ENCODE data around the gene DYNLT2B.

DYNLT2B gene

GRCh38 chr3:196255776-196256175 lies 62.3 kb downstream of the DYNLT2B start:
- TF ChIP-seq, protein P1, sequence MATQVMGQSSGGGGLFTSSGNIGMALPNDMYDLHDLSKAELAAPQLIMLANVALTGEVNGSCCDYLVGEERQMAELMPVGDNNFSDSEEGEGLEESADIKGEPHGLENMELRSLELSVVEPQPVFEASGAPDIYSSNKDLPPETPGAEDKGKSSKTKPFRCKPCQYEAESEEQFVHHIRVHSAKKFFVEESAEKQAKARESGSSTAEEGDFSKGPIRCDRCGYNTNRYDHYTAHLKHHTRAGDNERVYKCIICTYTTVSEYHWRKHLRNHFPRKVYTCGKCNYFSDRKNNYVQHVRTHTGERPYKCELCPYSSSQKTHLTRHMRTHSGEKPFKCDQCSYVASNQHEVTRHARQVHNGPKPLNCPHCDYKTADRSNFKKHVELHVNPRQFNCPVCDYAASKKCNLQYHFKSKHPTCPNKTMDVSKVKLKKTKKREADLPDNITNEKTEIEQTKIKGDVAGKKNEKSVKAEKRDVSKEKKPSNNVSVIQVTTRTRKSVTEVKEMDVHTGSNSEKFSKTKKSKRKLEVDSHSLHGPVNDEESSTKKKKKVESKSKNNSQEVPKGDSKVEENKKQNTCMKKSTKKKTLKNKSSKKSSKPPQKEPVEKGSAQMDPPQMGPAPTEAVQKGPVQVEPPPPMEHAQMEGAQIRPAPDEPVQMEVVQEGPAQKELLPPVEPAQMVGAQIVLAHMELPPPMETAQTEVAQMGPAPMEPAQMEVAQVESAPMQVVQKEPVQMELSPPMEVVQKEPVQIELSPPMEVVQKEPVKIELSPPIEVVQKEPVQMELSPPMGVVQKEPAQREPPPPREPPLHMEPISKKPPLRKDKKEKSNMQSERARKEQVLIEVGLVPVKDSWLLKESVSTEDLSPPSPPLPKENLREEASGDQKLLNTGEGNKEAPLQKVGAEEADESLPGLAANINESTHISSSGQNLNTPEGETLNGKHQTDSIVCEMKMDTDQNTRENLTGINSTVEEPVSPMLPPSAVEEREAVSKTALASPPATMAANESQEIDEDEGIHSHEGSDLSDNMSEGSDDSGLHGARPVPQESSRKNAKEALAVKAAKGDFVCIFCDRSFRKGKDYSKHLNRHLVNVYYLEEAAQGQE (IDR thresholded peaks at IDR 0.05; ENCODE audit: insufficient replicate concordance, low read depth): no peak
- TF ChIP-seq GABPA (IDR thresholded peaks at IDR 0.05; ENCODE audit: low read depth): no peak
- TF ChIP-seq, protein P2, sequence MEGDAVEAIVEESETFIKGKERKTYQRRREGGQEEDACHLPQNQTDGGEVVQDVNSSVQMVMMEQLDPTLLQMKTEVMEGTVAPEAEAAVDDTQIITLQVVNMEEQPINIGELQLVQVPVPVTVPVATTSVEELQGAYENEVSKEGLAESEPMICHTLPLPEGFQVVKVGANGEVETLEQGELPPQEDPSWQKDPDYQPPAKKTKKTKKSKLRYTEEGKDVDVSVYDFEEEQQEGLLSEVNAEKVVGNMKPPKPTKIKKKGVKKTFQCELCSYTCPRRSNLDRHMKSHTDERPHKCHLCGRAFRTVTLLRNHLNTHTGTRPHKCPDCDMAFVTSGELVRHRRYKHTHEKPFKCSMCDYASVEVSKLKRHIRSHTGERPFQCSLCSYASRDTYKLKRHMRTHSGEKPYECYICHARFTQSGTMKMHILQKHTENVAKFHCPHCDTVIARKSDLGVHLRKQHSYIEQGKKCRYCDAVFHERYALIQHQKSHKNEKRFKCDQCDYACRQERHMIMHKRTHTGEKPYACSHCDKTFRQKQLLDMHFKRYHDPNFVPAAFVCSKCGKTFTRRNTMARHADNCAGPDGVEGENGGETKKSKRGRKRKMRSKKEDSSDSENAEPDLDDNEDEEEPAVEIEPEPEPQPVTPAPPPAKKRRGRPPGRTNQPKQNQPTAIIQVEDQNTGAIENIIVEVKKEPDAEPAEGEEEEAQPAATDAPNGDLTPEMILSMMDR (IDR thresholded peaks at IDR 0.05; ENCODE audit: insufficient read depth, low read length): no peak
- no peak for TF ChIP-seq SPI1 (IDR thresholded peaks at IDR 0.05; ENCODE audit: borderline replicate concordance, low read depth)
- no peak for TF ChIP-seq POLR2AphosphoS5 (IDR thresholded peaks at IDR 0.05; ENCODE audit: low read depth)
- H3K4me3 ChIP-seq (replicated peaks; ENCODE audit: insufficient read depth, low read length): no peak overlapping the region
- H3K27me3 ChIP-seq (ENCODE audit: insufficient read depth, poor library complexity, severe bottlenecking): no peaks in the 10 kb centered on the region
- DNase-seq (ENCODE audit: low read depth in 1 of 2, low spot score in 1 of 2): no peak
- H3K27ac ChIP-seq (replicated peaks): no peak overlapping the region

DNA sequence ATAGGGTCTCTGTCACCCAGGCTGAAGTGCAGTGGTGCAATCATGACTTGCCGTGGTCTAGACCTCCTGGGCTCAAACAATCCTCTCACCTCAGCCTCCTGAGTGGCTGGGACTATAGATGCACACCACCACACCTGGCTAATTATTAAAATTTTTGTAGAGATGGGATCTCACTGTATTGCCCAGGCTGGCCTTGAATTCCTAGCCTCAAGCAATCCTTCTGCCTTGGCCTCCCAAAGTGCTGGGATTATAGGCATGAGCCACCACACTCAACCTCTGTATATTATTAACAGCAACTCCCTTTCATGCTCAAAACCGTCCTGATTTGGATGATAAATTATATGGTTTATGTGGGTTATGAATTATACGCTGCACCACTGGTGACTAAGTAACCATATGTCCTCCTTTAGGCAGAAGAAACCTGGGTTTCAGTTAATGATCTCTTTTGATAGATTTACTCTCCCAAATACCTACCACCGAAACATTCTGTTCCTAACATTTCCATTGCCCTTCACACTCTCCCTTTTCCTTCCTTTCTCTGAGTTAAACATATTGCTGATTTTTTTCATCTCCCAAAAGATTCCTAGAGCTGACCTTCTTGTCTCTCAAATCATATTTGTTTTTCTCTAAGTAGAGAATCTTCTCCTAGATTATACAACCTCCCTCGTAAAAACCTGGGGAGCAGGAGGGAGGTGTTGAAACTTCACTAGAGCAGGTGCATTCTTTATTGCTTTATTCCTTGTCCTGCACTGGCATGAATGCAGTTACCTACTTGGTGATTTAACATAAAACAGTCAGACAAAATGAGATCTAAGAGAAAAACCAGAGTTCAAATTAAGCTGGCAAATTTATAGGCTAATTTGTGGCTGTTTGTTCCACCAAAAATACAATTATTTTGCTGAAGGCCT lies 63.4 kb downstream of the DYNLT2B start:
- TF ChIP-seq SPI1 (IDR thresholded peaks at IDR 0.05; ENCODE audit: borderline replicate concordance, low read depth) (no peak), GABPA (IDR thresholded peaks at IDR 0.05; ENCODE audit: low read depth) (no peak), POLR2AphosphoS5 (IDR thresholded peaks at IDR 0.05; ENCODE audit: low read depth) (no peak)
- TF ChIP-seq, protein P1 (IDR thresholded peaks at IDR 0.05; ENCODE audit: insufficient replicate concordance, low read depth): no peak
- TF ChIP-seq, protein P2 (IDR thresholded peaks at IDR 0.05; ENCODE audit: insufficient read depth, low read length): no peak
- no peaks in the 10 kb centered on the region for H3K27me3 ChIP-seq (ENCODE audit: insufficient read depth, poor library complexity, severe bottlenecking)
- H3K27ac ChIP-seq (replicated peaks): no peak overlapping the region
- no peak overlapping the region for H3K4me3 ChIP-seq (replicated peaks; ENCODE audit: insufficient read depth, low read length)
- no peak for DNase-seq (ENCODE audit: low read depth in 1 of 2, low spot score in 1 of 2)

DNA sequence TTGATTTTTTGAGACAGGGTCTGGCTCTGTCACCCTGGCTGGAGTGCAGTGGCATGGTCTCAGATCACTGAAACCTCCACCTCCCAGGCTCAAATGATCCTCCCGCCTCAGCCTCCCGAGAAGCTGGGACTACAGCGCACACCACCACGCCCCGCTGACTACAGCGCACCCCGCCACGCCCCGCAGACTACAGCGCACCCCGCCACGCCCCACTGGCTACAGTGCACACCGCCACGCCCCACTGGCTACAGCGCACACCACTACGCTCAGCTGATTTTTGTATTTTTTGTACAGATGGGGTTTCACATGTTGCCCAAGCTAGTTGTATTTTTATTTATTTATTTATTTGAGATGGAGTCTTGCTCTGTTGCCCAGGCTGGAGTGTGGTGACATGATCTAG lies 66.1 kb downstream of the DYNLT2B start:
- TF ChIP-seq, protein P2 (IDR thresholded peaks at IDR 0.05; ENCODE audit: insufficient read depth, low read length): no peak
- no peak for DNase-seq (ENCODE audit: low read depth in 1 of 2, low spot score in 1 of 2)
- H3K27me3 ChIP-seq (ENCODE audit: insufficient read depth, poor library complexity, severe bottlenecking): no peaks in the 10 kb centered on the region
- no peak overlapping the region for H3K4me3 ChIP-seq (replicated peaks; ENCODE audit: insufficient read depth, low read length)
- no peak overlapping the region for H3K27ac ChIP-seq (replicated peaks)
